Right hindlimb (tissue), 1 donor: ENCODE data around the gene SPG21.

Experiments used
- DNase-seq: peaks from one replicate; pipeline ENCODE4 v3.0.0-alpha.2; 2018

The SPG21 gene

GRCh38 chr15:64934023-64934422 lies 55.7 kb downstream of the SPG21 start:
- DNase-seq, result no peak

- no peak for DNase-seq
Observed at GRCh38 chr15:64931381-64931780, 58.3 kb downstream of the SPG21 start.

GRCh38 chr15:64930778-64931371 lies 58.8 kb downstream of the SPG21 start:
- no peak for DNase-seq

DNA sequence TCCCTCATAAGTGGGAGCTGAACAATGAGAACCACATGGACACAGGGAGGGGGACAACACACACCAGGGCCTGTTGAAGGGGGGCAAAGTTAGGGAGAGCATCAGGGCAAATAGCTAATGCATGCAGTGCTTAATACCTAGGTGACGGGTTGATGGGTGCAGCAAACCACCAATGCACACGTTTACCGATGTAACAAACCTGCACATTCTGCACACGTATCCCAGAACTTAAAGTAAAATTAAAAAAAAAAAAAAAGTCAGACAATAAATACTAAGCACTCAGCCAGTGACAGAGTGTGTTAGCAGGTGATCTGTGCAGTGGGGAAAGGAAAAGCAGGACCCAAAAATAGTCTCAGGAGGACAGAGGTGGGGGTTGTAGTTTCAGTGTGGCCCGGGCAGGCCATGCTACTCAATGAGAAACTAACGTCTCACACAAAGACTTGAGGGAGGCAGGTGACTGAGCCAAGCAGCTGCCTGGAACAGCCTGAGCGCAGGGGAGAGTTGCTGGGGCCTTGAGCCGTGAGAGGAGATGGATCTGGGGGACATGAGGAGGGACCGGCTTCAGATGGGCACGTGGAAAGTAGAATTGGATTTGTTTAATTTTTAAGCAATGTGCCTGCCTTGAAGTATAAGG lies 59.6 kb downstream of the SPG21 start:
- DNase-seq, result no peak

DNA sequence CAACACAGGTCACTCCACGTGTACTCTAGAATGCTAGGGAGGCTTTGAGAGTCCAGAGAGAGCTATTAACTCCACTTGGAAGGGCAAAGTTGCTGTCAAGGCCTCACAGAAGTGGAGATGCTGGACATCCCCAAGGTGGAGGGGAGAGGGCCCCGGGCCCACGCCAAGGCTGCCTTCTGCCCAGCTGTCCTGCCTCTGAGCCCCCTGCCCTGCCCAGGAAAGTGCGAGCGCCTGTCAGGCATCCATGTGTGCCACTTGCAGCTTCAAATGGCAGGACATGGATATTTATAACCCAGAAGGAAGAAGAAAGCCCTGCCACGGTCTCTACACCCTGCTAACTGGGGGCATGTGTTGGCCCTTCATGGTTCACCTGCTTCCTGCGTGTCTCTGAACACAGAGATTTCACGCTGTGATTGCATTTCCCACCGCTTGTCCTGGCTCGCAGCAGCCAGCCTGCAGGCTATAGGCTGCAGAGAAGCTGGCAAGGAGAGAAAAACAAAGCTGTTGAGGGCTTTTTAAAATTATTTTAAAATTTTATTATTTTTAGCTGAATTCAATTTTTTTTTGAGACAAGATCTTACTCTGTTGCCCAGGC lies 61.0 kb downstream of the SPG21 start:
- no peak for DNase-seq

DNA sequence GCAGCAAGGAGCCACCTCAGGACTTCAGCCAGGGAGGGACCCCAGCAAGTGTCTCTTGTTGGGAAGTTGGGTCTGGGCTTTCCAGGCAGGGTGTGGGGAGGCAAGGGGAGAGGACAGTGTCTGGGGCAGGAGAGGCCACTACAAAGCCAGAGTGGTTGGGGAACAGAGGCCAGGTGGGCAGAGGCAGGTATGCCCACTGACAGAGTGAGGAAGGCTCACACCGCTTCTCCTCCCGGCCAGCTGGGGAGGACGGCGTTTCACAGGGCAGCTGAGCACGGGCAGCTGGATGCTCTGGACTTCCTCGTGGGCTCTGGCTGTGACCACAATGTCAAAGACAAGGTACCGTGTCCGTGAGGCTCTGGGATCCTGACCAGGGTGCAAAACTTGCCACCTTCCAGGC lies 63.1 kb downstream of the SPG21 start:
- no peak for DNase-seq

- DNase-seq, result no peak
Observed at GRCh38 chr15:64925335-64926330, 64.1 kb downstream of the SPG21 start.

DNA sequence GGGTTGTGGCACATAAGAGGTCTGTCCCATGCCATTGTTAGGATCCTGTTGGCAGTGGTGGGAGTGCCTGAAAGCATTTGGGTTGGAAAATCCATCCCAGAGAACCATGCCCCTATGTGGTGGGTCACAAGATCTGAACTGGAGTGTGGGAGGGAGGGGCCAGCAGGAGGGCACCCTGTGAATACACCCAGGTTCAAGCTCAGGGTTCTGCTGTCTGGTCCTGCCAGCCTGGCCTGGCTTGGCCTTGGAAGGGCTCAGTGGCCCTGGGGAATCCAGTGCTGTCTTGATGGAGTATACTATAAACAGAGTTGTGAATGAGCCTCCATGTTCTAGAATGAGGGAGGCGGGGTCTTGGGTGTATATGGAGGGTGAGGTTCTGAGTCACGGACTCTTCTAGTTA lies 66.2 kb downstream of the SPG21 start:
- no peak for DNase-seq

DNA sequence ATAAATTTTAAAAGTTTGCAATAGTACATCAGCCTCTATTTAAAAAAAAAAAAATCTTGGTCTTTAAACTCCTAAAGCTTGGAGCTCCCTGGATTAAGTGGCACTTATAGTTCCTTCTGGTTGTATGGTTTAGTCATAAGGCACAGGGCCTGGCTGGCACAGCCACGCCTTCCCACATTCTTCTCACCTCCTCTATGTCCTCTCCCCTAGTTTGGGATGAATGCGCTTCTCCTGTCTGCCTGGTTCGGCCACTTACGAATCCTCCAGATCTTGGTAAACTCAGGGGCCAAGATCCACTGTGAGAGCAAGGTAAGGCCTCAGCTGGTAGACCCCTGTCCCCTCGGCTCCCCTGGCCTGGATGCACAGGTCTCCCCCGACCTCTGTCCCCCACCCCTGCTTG lies 68.0 kb downstream of the SPG21 start:
- DNase-seq, result no peak

DNA sequence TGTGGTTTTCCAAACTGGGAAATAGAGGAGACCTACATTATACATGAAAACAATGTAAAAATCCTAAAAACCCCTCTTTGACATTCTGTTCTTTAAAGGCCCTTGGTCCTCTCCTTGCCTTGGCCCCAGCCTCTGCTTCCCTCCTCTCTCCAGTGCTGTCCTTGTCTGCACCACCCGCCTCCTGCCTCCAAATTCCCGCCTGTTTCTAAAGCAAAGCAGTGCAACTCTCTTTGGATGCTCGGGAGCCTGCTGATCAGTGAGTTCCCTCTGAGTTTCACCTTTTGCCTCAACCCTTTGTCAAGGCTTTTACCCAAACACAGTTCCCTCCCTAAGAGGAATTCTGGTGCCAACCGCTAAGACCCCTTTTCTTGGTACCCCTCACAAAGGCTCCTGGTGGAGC lies 70.0 kb downstream of the SPG21 start:
- DNase-seq, result no peak

GRCh38 chr15:64917211-64917610 lies 72.5 kb downstream of the SPG21 start:
- no peak for DNase-seq

DNA sequence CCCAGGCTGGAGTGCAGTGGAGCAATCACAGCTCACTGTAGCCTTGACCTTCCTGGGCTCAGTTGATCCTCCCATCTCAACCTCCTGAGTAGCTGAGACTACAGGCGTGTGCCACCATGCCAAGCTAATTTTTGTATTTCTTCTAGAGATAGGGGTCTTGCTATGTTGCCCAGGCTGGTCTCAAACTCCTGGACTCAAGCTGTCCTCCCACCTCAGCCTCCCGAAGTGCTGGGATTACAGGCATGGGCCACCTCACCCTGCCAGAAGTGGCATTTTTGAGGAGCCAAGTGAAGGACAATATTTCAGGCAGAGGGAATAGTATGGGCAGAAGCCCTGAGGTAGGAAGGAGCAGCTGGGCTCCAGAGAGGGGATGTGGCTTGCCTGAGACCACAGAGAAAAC lies 73.3 kb downstream of the SPG21 start:
- no peak for DNase-seq

DNA sequence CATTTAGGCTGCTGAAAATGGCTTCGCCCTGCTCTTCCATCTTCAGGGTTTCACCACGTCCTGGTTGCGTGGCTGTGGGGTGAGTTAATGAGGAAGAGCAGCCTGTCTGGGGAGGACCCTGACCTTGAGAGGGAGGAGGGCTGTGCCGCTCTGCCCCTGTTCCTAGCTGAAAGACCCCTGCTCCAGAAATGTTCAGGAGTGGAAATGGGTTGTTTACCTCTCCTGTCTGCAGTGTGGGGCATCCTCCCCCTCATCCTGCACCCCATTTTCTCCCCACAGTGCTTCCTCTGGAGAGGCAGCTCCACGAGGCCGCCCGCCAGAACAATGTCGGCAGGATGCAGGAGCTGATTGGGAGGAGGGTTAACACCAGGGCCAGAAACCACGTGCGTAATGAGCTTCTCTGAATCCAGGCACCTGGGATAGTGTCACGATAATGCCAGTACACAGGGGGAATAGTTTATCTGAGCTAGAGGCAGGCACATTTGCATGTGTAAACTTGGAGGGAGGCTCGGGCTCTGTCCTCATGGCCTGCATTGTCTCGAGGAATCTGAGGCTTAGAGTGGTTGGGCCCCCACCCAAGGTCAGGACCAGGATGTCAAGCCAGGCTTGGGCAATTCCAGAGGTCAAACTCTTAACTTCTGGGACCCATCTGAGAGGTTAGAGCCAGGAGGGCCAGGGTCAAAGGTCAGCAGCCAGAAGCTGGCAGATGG lies 74.0 kb downstream of the SPG21 start:
- no peak for DNase-seq
